ENCODE results near the gene CCR5AS.

GRCh38 chr3:46399557-46399956 is 7.3 kb downstream of the CCR5AS start:
- TF ChIP-seq CTCF (IDR thresholded peaks at IDR 0.05; ENCODE audit: control extremely low read depth in 1 of 3, insufficient read depth in 1 of 3, low read depth in 1 of 3, low read length in 3 of 3), result no peak
- no peak for TF ChIP-seq EP300 (IDR thresholded peaks at IDR 0.05; ENCODE audit: borderline replicate concordance in 1 of 2, low read depth in 2 of 2, low read length in 2 of 2)
- TF ChIP-seq, protein P1, sequence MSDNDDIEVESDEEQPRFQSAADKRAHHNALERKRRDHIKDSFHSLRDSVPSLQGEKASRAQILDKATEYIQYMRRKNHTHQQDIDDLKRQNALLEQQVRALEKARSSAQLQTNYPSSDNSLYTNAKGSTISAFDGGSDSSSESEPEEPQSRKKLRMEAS (IDR thresholded peaks at IDR 0.05), result no peak
- TF ChIP-seq CBX5 (IDR thresholded peaks at IDR 0.05; ENCODE audit: low read depth, low read length), result no peak
- TF ChIP-seq RAD21 (IDR thresholded peaks at IDR 0.05 in 1 of 2, conservative IDR thresholded peaks at IDR 0.05 in 1 of 2; ENCODE audit: low read depth in 2 of 2, low read length in 2 of 2), result no peak
- no peak for TF ChIP-seq PHF8 (conservative IDR thresholded peaks at IDR 0.05; ENCODE audit: low read depth, low read length)
